Prostate gland (tissue), 2 donors: Measurements from ENCODE around the gene TUBGCP2. TPM values are rescaled to one million over a fixed set of nuclear protein-coding genes. Genes with fewer than 3 reads are reported as not detected.

Experiments used
- DNase-seq: peaks from one replicate; pipeline ENCODE4 v3.0.0-alpha.2; 2019; ENCODE audit warnings: low spot score
- H3K27ac ChIP-seq, 2 donors: fragments of 200-600 bp; sonication (generic); 2 replicates each; pipeline ENCODE4 v1.5.1; 2017 to 2019
- H3K27me3 ChIP-seq: fragments of 200-600 bp; sonication (generic); replicated peaks from 2 replicates; pipeline ENCODE4 v1.5.1; 2019; ENCODE audit not compliant: insufficient read depth
- H3K36me3 ChIP-seq, 2 donors: fragments of 200-600 bp; sonication (generic); 1 replicate in 1 of 2; 2 replicates in 1 of 2; pipeline versions ENCODE4 v1.5.1 to v1.8.1; 2017 to 2019
- H3K4me1 ChIP-seq: fragments of 200-600 bp; sonication (generic); replicated peaks from 2 replicates; pipeline ENCODE4 v1.5.1; 2019
- H3K4me3 ChIP-seq, 2 donors: fragments of 200-600 bp; sonication (generic); 2 replicates each; pipeline ENCODE4 v1.5.1; 2017 to 2019
- H3K9me3 ChIP-seq: fragments of 200-600 bp; sonication (generic); 2 replicates; pipeline ENCODE4 v1.5.1; 2017
- CTCF ChIP-seq, 4 experiments: fragments of 200-600 bp in 2 of 4; fragments of 450-650 bp in 2 of 4; sonication (generic) in 2 of 4; IDR thresholded peaks; 1 replicate in 3 of 4; 2 replicates in 1 of 4; pipeline ENCODE4 v1.5.1; 2016 to 2019; ENCODE audit warnings: antibody characterized with exemption in 4 of 4, mild to moderate bottlenecking in 2 of 4, moderate library complexity in 2 of 4
- POLR2A ChIP-seq: fragments of 450-650 bp; IDR thresholded peaks from one replicate; pipeline ENCODE4 v1.6.1; 2016; ENCODE audit warnings: antibody characterized with exemption, mild to moderate bottlenecking
- POLR2AphosphoS5 ChIP-seq: sonication (generic); formaldehyde crosslinking; IDR thresholded peaks from one replicate; pipeline ENCODE4 v1.6.1; 2017; ENCODE audit warnings: antibody characterized with exemption
- WGBS: methylation state at CpG from one replicate; pipeline ENCODE4 v1.1.5; 2018; 5-methylcytosine and 5-hydroxymethylcytosine counted together
- intact Hi-C: fragments of 100-400 bp; cut with DNase I; formaldehyde crosslinking; loops from one replicate; pipeline ENCODE4 v1.14.2; 2022
- total RNA-seq, 2 donors: library from RNA; depleted of rRNA; stranded (reverse); fragments of >200 nt; gene quantifications; one replicate each; pipeline ENCODE4 v1.1.0, GENCODE V29; 2016

The TUBGCP2 gene
- total RNA-seq, 2 donors from 2014 or later: 53.5 to 78.5 TPM

- no peak for DNase-seq
- no peak for TF ChIP-seq POLR2AphosphoS5
- TF ChIP-seq POLR2A: no peak
- TF ChIP-seq CTCF (IDR thresholded peaks at IDR 0.05): no peak
- intact Hi-C loops: no loop called here
- no peak overlapping the region for H3K4me3 ChIP-seq
- no peaks in the 10 kb centered on the region for H3K4me1 ChIP-seq
- no peak overlapping the region for H3K27ac ChIP-seq
- 88% methylated on average over 10 of the region's 10 CpGs for WGBS
- no peaks in the 10 kb centered on the region for H3K27me3 ChIP-seq
- peaks cover 13 to 43% of the 10 kb centered on the region in 2 donors for H3K36me3 ChIP-seq
- H3K9me3 ChIP-seq: no peaks in the 10 kb centered on the region
Measured at GRCh38 chr10:133299224-133299623, 9.4 kb downstream of the TUBGCP2 start.

GRCh38 chr10:133298466-133298865 is 10.2 kb downstream of the TUBGCP2 start:
- no peaks in the 10 kb centered on the region for H3K27me3 ChIP-seq
- WGBS: 84% methylated on average over 10 of the region's 14 CpGs
- peaks cover 20 to 43% of the 10 kb centered on the region in 2 donors for H3K36me3 ChIP-seq
- no peak for TF ChIP-seq POLR2AphosphoS5
- H3K4me3 ChIP-seq: no peak overlapping the region
- H3K9me3 ChIP-seq: no peaks in the 10 kb centered on the region
- intact Hi-C loops: no loop called here
- no peak for DNase-seq
- H3K27ac ChIP-seq: no peak overlapping the region
- H3K4me1 ChIP-seq: no peaks in the 10 kb centered on the region

GRCh38 chr10:133297504-133297903 is 11.2 kb downstream of the TUBGCP2 start:
- DNase-seq: no peak
- intact Hi-C loops: no loop called here
- no peaks in the 10 kb centered on the region for H3K9me3 ChIP-seq
- peaks cover 24 to 42% of the 10 kb centered on the region in 2 donors for H3K36me3 ChIP-seq
- no peak overlapping the region for H3K27ac ChIP-seq
- H3K4me3 ChIP-seq: no peak overlapping the region
- H3K27me3 ChIP-seq: no peaks in the 10 kb centered on the region
- no peaks in the 10 kb centered on the region for H3K4me1 ChIP-seq
- TF ChIP-seq CTCF (IDR thresholded peaks at IDR 0.05) (no peak), POLR2A (no peak), POLR2AphosphoS5 (no peak)
- 90% methylated on average over 10 of the region's 10 CpGs for WGBS

GRCh38 chr10:133295426-133296320 is 13.0 kb downstream of the TUBGCP2 start:
- Histone ChIP-seq H3K27me3 (no peaks in the 10 kb centered on the region), H3K9me3 (no peaks in the 10 kb centered on the region), H3K36me3 (peaks cover 26 to 34% of the 10 kb centered on the region in 2 donors), H3K4me1 (no peaks in the 10 kb centered on the region), H3K4me3 (no peak overlapping the region), H3K27ac (no peak overlapping the region)
- intact Hi-C loops: no loop called here
- DNase-seq: no peak
- 95% methylated on average over 42 of the region's 42 CpGs for WGBS
- TF ChIP-seq POLR2AphosphoS5: no peak
- no peak for TF ChIP-seq CTCF (IDR thresholded peaks at IDR 0.05)
- TF ChIP-seq POLR2A: no peak

GRCh38 chr10:133294189-133294588 is 14.5 kb downstream of the TUBGCP2 start:
- no peak for DNase-seq
- 82% methylated on average over 15 of the region's 15 CpGs for WGBS
- no peaks in the 10 kb centered on the region for H3K4me1 ChIP-seq
- no peak overlapping the region for H3K27ac ChIP-seq
- H3K9me3 ChIP-seq: no peaks in the 10 kb centered on the region
- TF ChIP-seq CTCF (IDR thresholded peaks at IDR 0.05) (no peak), POLR2A (no peak), POLR2AphosphoS5 (no peak)
- no peak overlapping the region for H3K4me3 ChIP-seq
- H3K27me3 ChIP-seq: no peaks in the 10 kb centered on the region
- peaks cover 28 to 30% of the 10 kb centered on the region in 2 donors for H3K36me3 ChIP-seq
- intact Hi-C loops: no loop called here
